ENCODE measurements around the gene DNAH11. TPM values are rescaled to one million over a fixed set of nuclear protein-coding genes. Genes with fewer than 3 reads are reported as not detected.

DNAH11 gene
- total and polyA plus RNA-seq, 9 of the 15 experiments (the other 6 are each of a cell fraction or from before 2014, with no cell fraction given): under 0.01 TPM; not detected in 7

GRCh38 chr7:21771906-21772610, 229.2 kb downstream of the DNAH11 start (continued):
- TF ChIP-seq ATF1 (CRISPR knock-in tag; IDR thresholded peaks at IDR 0.05) (no peak), ATF1 (tag; IDR thresholded peaks at IDR 0.05) (0 out of 2 replicates have a peak, but pooled peaks have one; percentile 27), HNRNPLL (IDR thresholded peaks at IDR 0.05; ENCODE audit: low read depth, low read length, poor library complexity, severe bottlenecking) (no peak), ZNF384 (IDR thresholded peaks at IDR 0.05; ENCODE audit: low read depth, low read length) (no peak), CBX2 (IDR thresholded peaks at IDR 0.05; ENCODE audit: insufficient read depth, low read length, poor library complexity, severe bottlenecking) (no peak), POLR2AphosphoS5 (IDR thresholded peaks at IDR 0.05; ENCODE audit: control insufficient read depth, insufficient read depth, low read depth, low read length) (peak; percentile 59; the same call in 1 of the 2 replicates), ZBTB12 (CRISPR knock-in tag; IDR thresholded peaks at IDR 0.05) (no peak), ZFP36 (IDR thresholded peaks at IDR 0.05; ENCODE audit: low read depth, low read length, partially characterized antibody) (no peak), CHD2 (IDR thresholded peaks at IDR 0.05; ENCODE audit: low read depth, low read length) (no peak), ZC3H11A (IDR thresholded peaks at IDR 0.05; ENCODE audit: low read depth, low read length) (no peak), JUNB (CRISPR knock-in tag; conservative IDR thresholded peaks at IDR 0.05) (no peak), TBP (optimal IDR thresholded peaks at IDR 0.05; ENCODE audit: low read depth, low read length) (no peak), DPF2 (IDR thresholded peaks at IDR 0.05) (peak; percentile 79), BCL6 (CRISPR knock-in tag; IDR thresholded peaks at IDR 0.05) (no peak), KHSRP (IDR thresholded peaks at IDR 0.05) (no peak), MYC (IDR thresholded peaks at IDR 0.05; ENCODE audit: low read depth, low read length) (no peak), MYC (CRISPR knock-in tag; IDR thresholded peaks at IDR 0.05; ENCODE audit: borderline replicate concordance, low read depth) (no peak), HES1 (IDR thresholded peaks at IDR 0.05; ENCODE audit: low read depth) (no peak), ZMIZ1 (IDR thresholded peaks at IDR 0.05; ENCODE audit: low read depth in 2 of 2, low read length in 2 of 2) (no peak), NCOR1 (IDR thresholded peaks at IDR 0.05) (peak; percentile 57)
- TF ChIP-seq, protein P1, sequence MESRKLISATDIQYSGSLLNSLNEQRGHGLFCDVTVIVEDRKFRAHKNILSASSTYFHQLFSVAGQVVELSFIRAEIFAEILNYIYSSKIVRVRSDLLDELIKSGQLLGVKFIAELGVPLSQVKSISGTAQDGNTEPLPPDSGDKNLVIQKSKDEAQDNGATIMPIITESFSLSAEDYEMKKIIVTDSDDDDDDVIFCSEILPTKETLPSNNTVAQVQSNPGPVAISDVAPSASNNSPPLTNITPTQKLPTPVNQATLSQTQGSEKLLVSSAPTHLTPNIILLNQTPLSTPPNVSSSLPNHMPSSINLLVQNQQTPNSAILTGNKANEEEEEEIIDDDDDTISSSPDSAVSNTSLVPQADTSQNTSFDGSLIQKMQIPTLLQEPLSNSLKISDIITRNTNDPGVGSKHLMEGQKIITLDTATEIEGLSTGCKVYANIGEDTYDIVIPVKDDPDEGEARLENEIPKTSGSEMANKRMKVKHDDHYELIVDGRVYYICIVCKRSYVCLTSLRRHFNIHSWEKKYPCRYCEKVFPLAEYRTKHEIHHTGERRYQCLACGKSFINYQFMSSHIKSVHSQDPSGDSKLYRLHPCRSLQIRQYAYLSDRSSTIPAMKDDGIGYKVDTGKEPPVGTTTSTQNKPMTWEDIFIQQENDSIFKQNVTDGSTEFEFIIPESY (CRISPR knock-in tag; IDR thresholded peaks at IDR 0.05): no peak
- TF ChIP-seq, protein P2, sequence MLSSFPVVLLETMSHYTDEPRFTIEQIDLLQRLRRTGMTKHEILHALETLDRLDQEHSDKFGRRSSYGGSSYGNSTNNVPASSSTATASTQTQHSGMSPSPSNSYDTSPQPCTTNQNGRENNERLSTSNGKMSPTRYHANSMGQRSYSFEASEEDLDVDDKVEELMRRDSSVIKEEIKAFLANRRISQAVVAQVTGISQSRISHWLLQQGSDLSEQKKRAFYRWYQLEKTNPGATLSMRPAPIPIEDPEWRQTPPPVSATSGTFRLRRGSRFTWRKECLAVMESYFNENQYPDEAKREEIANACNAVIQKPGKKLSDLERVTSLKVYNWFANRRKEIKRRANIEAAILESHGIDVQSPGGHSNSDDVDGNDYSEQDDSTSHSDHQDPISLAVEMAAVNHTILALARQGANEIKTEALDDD (IDR thresholded peaks at IDR 0.05): 0 out of 2 replicates have a peak, but pooled peaks have one; percentile 25

Measured in K562 (cell line).